T-helper 1 cell treated with Interleukin-12 subunit alpha and Interleukin-12 subunit beta and Interleukin-4 antibody, amounts not matched to agents 30 μg/mL and 1 μg/mL, for 36 hours (primary cell): Measurements from ENCODE around the gene PCSK9.
"Not testable (repeated sequence)": the region's sequence is repeated elsewhere in the genome, so short reads cannot be mapped to it uniquely, and the experiment has no call there.

Experiments
- H3K27ac Mint-ChIP-seq: one replicate; pipeline ENCODE4 v1.8.0; 2021; ENCODE audit warnings: mild to moderate bottlenecking, mixed read lengths
- H3K27me3 Mint-ChIP-seq: one replicate; pipeline ENCODE4 v1.8.0; 2021; ENCODE audit warnings: low read depth, mixed read lengths
- H3K36me3 Mint-ChIP-seq: one replicate; pipeline ENCODE4 v1.8.0; 2021; ENCODE audit warnings: low read depth, mixed read lengths
- H3K4me1 Mint-ChIP-seq: one replicate; pipeline ENCODE4 v1.8.0; 2021; ENCODE audit warnings: low read depth, mixed read lengths
- H3K4me3 Mint-ChIP-seq: one replicate; pipeline ENCODE4 v1.8.0; 2021; ENCODE audit warnings: mild to moderate bottlenecking, moderate library complexity, mixed read lengths
- H3K9me3 Mint-ChIP-seq: one replicate; pipeline ENCODE4 v1.8.0; 2021; ENCODE audit warnings: mixed read lengths

Gene PCSK9

GRCh38 chr1:55081905-55082296 is 42.6 kb downstream of the PCSK9 start:
- no peak overlapping the region for H3K4me3 Mint-ChIP-seq
- no peak overlapping the region for H3K27ac Mint-ChIP-seq
- no peaks in the 10 kb centered on the region for H3K27me3 Mint-ChIP-seq
- peaks cover 27% of the 10 kb centered on the region for H3K36me3 Mint-ChIP-seq
- no peaks in the 10 kb centered on the region for H3K9me3 Mint-ChIP-seq
- no peaks in the 10 kb centered on the region for H3K4me1 Mint-ChIP-seq

DNA sequence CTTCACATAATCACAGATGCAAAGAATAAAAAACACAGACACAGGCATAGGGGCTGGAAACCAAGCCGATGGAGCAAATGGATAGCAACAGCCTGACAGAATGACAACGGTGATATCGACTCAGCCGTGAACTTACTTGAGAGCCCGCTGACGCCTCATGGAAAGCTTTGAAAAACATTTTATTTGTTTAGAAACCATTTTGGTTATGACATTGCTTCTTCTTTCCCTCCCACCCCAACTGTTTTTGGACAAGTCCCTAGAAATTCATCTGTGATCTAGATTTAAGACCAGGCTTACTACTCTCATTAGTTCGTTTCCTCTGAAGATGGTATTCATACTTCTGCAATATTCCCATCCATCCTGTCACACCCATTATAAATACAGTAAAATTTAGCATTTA is 44.9 kb downstream of the PCSK9 start:
- Mint-ChIP-seq H3K27me3 (no peaks in the 10 kb centered on the region), H3K27ac (no peak overlapping the region), H3K4me1 (peaks cover 8% of the 10 kb centered on the region), H3K36me3 (peaks cover 35% of the 10 kb centered on the region), H3K4me3 (no peak overlapping the region), H3K9me3 (no peaks in the 10 kb centered on the region)

GRCh38 chr1:55087439-55087838 is 48.1 kb downstream of the PCSK9 start:
- Mint-ChIP-seq H3K4me3 (no peak overlapping the region), H3K4me1 (peaks cover 8% of the 10 kb centered on the region), H3K36me3 (peaks cover 48% of the 10 kb centered on the region), H3K27ac (no peak overlapping the region), H3K9me3 (no peaks in the 10 kb centered on the region), H3K27me3 (no peaks in the 10 kb centered on the region)

DNA sequence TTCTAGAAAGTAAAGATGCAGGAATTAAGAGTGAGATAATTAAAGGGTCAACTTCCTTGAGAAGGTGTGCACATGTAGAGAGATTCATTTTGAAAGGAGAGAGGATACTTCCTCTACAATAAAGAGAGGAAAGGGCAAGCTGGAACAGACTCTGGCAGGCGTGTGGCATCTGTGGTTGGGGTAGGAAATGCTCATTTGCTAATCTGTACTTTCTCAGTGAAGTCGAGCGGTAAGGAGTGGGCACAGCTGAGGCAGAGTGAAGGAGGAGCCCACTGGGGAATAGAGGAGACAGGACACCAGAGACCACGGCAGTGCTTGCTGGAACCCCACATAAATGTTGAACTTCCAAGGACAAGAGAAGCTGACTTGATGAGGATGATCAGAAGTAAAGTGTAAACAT is 49.1 kb downstream of the PCSK9 start:
- H3K9me3 Mint-ChIP-seq = no peaks in the 10 kb centered on the region
- no peak overlapping the region for H3K4me3 Mint-ChIP-seq
- peaks cover 8% of the 10 kb centered on the region for H3K4me1 Mint-ChIP-seq
- no peaks in the 10 kb centered on the region for H3K27me3 Mint-ChIP-seq
- H3K36me3 Mint-ChIP-seq = peaks cover 46% of the 10 kb centered on the region
- peak overlapping the region; percentile 58 for H3K27ac Mint-ChIP-seq

- H3K9me3 Mint-ChIP-seq = no peaks in the 10 kb centered on the region
- H3K36me3 Mint-ChIP-seq = peaks cover 48% of the 10 kb centered on the region
- no peak overlapping the region for H3K4me3 Mint-ChIP-seq
- H3K27ac Mint-ChIP-seq = no peak overlapping the region
- peaks cover 8% of the 10 kb centered on the region for H3K4me1 Mint-ChIP-seq
- no peaks in the 10 kb centered on the region for H3K27me3 Mint-ChIP-seq
Measured at GRCh38 chr1:55089683-55090082, 50.3 kb downstream of the PCSK9 start.

GRCh38 chr1:55092475-55092874 is 53.1 kb downstream of the PCSK9 start:
- Mint-ChIP-seq H3K27me3 (no peaks in the 10 kb centered on the region), H3K4me3 (no peak overlapping the region), H3K27ac (no peak overlapping the region), H3K36me3 (peaks cover 56% of the 10 kb centered on the region), H3K4me1 (peaks cover 8% of the 10 kb centered on the region), H3K9me3 (no peaks in the 10 kb centered on the region)

DNA sequence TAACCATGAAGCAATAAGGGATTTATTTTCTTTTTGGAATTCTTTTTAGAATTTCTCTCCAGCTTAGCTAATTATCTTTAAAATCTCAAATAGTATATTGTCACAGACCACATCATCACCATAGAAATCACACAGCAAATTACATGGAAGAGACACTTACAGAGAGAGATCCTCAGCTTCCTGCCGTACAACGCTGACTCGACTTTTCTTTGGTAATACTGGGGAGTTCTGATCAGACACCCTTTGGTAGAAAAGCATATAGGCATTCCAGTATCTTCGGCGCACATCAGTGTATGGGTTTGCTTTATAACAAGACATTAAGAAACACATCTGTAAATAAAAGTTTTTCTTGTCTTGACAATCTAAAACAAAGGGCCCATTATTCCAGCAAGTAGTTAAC is 55.7 kb downstream of the PCSK9 start:
- H3K27ac Mint-ChIP-seq = no peak overlapping the region
- H3K27me3 Mint-ChIP-seq = no peaks in the 10 kb centered on the region
- no peak overlapping the region for H3K4me3 Mint-ChIP-seq
- H3K36me3 Mint-ChIP-seq = peaks cover 57% of the 10 kb centered on the region
- no peaks in the 10 kb centered on the region for H3K4me1 Mint-ChIP-seq
- H3K9me3 Mint-ChIP-seq = no peaks in the 10 kb centered on the region

GRCh38 chr1:55103891-55104290 is 64.5 kb downstream of the PCSK9 start:
- Mint-ChIP-seq H3K4me1 (no peaks in the 10 kb centered on the region), H3K27ac (no peak overlapping the region), H3K27me3 (no peaks in the 10 kb centered on the region), H3K4me3 (no peak overlapping the region), H3K9me3 (no peaks in the 10 kb centered on the region), H3K36me3 (peaks cover 38% of the 10 kb centered on the region)

DNA sequence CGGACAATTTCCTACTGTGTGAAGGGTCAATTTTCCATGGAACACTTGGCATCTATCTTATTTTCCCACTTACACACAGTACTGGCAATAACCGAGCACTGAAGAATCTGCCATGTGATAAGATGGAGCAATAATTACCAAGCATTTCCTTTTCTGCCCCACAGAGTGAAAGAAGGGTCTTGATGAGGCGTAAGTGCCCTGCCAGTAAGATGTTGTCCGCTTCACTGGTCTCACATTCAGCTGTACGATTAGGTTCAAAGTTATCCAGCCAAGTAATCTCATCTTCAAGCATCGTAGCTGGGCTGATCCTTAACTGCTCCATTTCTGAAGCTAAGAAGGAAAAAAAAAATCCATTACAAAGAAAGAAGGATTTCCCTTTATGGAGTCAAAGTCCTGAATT is 67.8 kb downstream of the PCSK9 start:
- H3K27me3 Mint-ChIP-seq = no peaks in the 10 kb centered on the region

DNA sequence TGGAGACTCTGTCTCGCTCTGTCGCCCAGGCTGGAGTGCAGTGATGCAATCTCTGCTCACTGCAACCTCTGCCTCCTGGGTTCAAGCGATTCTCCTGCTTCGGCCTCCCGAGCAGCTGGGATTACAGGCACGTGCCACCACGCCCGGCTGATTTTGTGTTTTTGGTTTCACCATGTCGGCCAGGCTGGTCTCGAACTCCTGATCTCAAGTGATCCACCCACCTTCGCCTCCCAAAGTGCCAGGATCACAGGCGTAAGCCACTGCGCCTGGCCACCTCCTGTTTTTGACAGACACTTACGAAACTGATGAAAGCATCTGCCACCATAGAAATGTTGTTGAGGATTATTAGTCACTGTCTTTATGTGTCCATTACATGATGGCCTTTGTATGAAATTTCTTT is 69.7 kb downstream of the PCSK9 start:
- peaks cover 51% of the 10 kb centered on the region for H3K36me3 Mint-ChIP-seq

More for the DNA sequence above, 67.8 kb downstream of the PCSK9 start:
- Mint-ChIP-seq H3K9me3 (peaks cover 2% of the 10 kb centered on the region), H3K4me3 (no peak overlapping the region), H3K4me1 (no peaks in the 10 kb centered on the region), H3K27ac (no peak overlapping the region), H3K36me3 (peaks cover 38% of the 10 kb centered on the region)

More for the DNA sequence above, 69.7 kb downstream of the PCSK9 start:
- H3K27ac Mint-ChIP-seq, H3K4me1 Mint-ChIP-seq, H3K27me3 Mint-ChIP-seq, H3K4me3 Mint-ChIP-seq: not testable (repeated sequence)
- peaks cover 22% of the 10 kb centered on the region for H3K9me3 Mint-ChIP-seq
